Activated naive CD4-positive, alpha-beta T cell treated with Interleukin-2 at 50 U/mL for 16 hours (primary cell): ENCODE data around the gene DNAH17.

Experiments used
- DNase-seq: peaks from one replicate; pipeline ENCODE4 v3.0.0-alpha.2; 2020

The DNAH17 gene

GRCh38 chr17:78493853-78494695 lies 83.1 kb downstream of the DNAH17 start:
- no peak for DNase-seq

GRCh38 chr17:78493450-78493849 lies 83.7 kb downstream of the DNAH17 start:
- DNase-seq, result no peak

GRCh38 chr17:78492116-78492799 lies 84.9 kb downstream of the DNAH17 start:
- DNase-seq, result no peak

GRCh38 chr17:78491236-78492115 lies 85.7 kb downstream of the DNAH17 start:
- no peak for DNase-seq

- DNase-seq, result no peak
Measured at GRCh38 chr17:78490673-78491072, 86.5 kb downstream of the DNAH17 start.

GRCh38 chr17:78490156-78490555 lies 87.0 kb downstream of the DNAH17 start:
- DNase-seq, result no peak

- no peak for DNase-seq
Measured at GRCh38 chr17:78488867-78489634, 88.1 kb downstream of the DNAH17 start.

- no peak for DNase-seq
Measured at GRCh38 chr17:78488156-78488555, 89.0 kb downstream of the DNAH17 start.

- no peak for DNase-seq
Measured at GRCh38 chr17:78486946-78487680, 90.1 kb downstream of the DNAH17 start.

- DNase-seq, result no peak
Measured at GRCh38 chr17:78486228-78486802, 90.9 kb downstream of the DNAH17 start.

- DNase-seq, result no peak
Measured at GRCh38 chr17:78485290-78486168, 91.7 kb downstream of the DNAH17 start.

- peak; percentile 61 for DNase-seq
Measured at GRCh38 chr17:78484271-78485246, 92.6 kb downstream of the DNAH17 start.

GRCh38 chr17:78479369-78479768 lies 97.8 kb downstream of the DNAH17 start:
- no peak for DNase-seq

GRCh38 chr17:78478757-78479297 lies 98.4 kb downstream of the DNAH17 start:
- DNase-seq, result no peak

GRCh38 chr17:78477913-78478756 lies 99.1 kb downstream of the DNAH17 start:
- DNase-seq, result no peak

- no peak for DNase-seq
Measured at GRCh38 chr17:78476973-78477372, 100.2 kb downstream of the DNAH17 start.

- DNase-seq, result no peak
Measured at GRCh38 chr17:78476149-78476548, 101.0 kb downstream of the DNAH17 start.

- DNase-seq, result no peak
Measured at GRCh38 chr17:78475211-78475610, 102.0 kb downstream of the DNAH17 start.
